HG03095 (cell line): Measurements from ENCODE around the gene SFMBT2.

Experiments used
- ATAC-seq: cut with Tn5 transposase; IDR thresholded peaks from one replicate; pipeline ENCODE4 v1.9.1; 2021; ENCODE audit warnings: moderate library complexity; ENCODE audit not compliant: unreplicated experiment

SFMBT2 gene

GRCh38 chr10:7410862-7411670 is at the start of gene SFMBT2:
Gene SFMBT2 (minus strand): TSS chr10:7411034. CDS start chr10:7381898, 29,136 bp downstream.
- peak; percentile 35 for ATAC-seq

DNA sequence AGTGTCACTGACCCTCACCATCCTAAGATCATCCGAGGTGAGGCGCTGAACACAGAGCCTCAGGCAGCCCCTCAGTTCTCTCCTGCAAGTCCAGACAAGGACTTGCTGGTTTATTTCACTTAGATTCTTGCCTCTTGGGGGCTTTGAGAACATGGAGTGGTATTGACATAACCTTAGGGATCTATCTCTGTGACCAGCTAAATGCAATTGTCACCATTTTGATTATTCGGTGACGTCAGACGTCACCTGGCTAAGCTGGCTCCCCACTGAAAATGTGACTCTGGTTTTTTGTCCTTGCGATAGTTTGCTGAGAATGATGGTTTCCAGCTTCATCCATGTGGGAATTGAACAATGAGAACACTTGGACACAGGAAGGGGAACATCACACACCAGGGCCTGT is 49.2 kb upstream of the SFMBT2 start:
- no peak for ATAC-seq

GRCh38 chr10:7458556-7458955 is 47.7 kb upstream of the SFMBT2 start:
- no peak for ATAC-seq

DNA sequence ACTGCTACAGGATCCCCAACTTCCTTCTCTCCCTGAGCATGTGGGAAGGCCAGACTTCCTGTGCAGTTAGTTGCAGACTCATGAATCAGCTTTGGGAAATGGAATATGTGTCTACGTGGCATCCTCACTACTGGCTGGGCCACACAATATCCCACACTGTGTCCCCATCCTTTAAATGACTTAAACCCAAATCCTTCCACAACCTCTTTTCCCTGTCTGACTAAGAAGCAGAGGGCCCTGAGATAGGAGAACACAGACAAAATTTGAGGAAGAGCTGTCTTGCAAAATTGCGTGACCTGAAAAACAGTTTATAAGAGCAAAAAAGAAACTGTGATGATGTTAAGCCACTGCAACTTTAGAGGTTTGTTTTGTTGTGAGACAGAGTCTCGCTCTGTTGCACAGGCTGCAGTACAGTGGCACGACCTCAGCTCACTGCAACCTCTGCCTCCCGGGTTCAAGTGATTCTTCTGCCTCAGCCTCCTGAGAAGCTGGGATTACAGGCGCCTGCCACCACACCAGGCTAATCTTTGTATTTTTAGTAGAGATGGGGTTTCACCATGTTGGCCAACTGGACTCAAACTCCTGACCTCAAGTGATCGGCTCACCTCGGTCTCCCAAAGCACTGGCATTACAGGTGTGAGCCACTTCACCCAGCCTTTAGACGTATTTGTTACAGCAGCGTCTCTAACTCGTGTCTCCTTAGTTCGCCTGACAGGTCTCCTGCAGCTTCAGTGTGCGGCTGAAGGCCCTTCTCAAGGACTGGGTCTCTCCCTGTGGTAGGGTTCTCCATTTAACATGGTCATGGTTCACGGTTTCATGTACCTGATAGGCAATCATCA is 46.9 kb upstream of the SFMBT2 start:
- ATAC-seq: peak; percentile 85

GRCh38 chr10:7449063-7449695 is 38.3 kb upstream of the SFMBT2 start:
- no peak for ATAC-seq

GRCh38 chr10:7445474-7446185 is 34.8 kb upstream of the SFMBT2 start:
- ATAC-seq: peak; percentile 83

- ATAC-seq: no peak
These were observed 33.8 kb upstream of the SFMBT2 start for GRCh38 chr10:7444551-7445121.

DNA sequence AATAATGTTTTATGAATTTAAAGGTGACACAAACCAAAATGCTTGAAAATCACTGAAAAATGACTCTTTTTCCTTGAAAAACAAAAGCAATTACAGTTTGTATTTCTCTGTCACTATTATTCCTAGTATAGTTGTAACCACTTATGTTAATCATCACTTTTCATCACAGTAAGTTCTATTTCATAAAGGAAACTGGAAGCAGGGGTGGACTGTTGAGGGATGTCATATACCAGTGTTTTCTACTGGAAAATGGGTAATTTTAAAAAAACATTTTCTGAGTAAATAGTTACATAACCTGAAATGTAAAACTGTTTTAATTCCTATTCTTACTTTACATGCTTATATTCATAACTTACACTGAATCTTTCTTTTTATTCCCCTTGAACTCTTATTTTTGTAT is 32.2 kb upstream of the SFMBT2 start:
- ATAC-seq: no peak

DNA sequence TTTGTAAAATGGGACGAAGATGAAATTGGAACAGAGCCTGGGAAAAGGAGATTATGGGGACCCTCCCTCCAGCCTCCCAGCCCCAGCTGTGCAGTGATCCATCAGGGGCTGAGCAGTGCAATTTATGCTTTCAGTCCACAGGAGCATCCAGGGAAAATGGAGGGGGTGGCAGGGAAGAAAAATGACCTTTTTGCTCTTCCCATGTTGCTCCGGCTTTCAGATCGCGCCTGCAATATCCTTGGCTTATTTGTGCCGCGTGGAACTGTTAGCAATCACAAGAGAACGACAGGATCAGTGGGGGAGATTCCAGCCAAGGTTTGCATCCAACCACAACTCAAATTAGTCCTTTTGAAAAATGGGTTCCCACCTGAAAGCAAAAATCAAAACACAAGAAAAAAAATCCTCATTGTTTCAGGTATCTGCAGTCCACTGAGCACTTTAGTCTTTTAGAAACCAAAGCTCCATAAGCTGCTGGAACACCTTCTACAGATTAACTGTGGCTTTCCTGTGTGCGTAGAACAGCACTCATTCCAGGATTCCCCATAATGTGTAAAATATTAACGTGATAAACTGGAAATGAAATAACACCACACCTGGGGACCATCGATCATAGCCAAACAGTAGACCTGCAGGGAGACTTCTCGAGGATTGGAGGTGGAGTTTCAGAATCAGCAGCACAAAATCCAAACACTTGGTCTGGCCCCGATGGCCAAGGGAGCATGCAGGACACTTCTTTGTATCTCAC is 30.7 kb upstream of the SFMBT2 start:
- ATAC-seq: no peak

DNA sequence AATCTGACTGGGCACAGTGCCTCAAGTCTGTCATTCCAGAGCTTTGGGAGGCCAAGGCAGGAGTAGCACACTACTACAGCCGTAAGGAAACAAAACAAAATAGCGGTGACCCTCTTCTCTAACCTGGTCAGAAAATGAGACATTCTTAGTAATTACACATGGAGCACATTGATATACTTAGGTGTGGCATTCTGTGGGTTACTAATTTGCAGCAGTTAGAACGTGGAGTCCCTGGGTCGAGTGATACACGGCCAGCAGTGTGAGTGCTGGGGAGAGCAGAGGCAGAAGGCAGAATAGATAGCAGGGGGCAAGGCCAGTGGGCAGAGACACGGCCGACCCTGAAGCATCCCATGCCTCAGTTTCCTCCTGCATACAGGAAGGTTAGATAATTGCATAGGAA is 28.9 kb upstream of the SFMBT2 start:
- ATAC-seq: no peak

- ATAC-seq: no peak
These were observed 27.6 kb upstream of the SFMBT2 start for GRCh38 chr10:7438196-7438986.

GRCh38 chr10:7436490-7437100 is 25.8 kb upstream of the SFMBT2 start:
- no peak for ATAC-seq

DNA sequence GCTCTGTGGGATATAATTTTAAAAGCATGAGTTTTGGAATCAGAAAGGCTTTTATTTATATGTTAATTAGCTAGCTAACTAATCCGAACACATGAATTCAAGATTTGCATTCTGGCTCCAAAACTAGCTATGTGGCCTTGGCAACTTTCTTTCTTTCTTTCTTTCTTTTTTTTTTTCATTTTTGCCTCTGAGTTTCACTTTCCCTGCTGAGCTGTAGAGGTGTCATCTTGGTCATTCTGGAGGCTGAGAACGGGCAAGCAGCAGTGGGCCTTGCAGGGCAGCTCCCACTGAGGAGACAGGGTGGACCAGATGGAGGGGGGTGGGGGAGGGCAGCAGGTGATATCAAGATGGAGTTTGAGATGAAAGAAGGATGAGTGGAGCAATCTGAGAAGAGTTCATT is 24.8 kb upstream of the SFMBT2 start:
- peak; percentile 73 for ATAC-seq

GRCh38 chr10:7434378-7434777 is 23.5 kb upstream of the SFMBT2 start:
- no peak for ATAC-seq

- ATAC-seq: no peak
These were observed 23.0 kb upstream of the SFMBT2 start for GRCh38 chr10:7433861-7434260.

DNA sequence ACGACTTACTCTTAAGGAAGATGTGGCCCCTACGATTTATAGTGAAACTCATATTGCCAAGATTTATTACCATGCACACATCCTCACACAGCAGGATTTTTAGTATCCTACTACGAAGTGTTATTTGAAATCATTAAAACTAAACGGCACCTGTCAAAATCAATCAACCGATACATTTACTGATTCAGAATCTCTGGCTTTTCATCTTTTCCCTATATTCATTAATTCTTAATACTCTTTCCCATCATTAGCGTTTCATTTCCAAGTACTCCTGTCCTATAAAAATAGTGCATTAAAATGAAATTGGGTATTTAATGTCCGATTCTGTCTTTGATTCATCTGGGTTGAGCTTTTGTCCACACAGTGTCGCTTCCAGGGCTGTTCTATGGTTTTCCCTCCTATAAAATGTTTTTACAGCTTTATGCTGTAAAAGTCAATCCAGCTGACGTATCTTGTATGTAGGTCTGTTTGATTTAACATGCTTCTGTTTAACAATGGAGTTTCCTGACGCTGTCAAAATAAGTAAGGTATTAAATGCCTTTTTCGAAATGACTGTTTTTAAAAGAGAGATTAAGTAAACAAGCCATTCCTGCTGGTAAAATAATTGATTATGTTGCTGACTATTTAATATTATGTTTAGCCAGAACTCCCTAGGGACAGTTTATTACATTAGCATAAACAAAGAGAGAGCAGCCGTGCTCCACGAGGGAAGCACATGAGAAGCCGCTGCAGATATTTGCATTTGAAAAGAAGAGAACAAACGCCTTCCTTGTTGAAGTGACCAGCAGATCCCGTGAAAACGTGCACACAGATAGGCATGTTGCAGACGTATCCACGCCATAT is 22.3 kb upstream of the SFMBT2 start:
- no peak for ATAC-seq

DNA sequence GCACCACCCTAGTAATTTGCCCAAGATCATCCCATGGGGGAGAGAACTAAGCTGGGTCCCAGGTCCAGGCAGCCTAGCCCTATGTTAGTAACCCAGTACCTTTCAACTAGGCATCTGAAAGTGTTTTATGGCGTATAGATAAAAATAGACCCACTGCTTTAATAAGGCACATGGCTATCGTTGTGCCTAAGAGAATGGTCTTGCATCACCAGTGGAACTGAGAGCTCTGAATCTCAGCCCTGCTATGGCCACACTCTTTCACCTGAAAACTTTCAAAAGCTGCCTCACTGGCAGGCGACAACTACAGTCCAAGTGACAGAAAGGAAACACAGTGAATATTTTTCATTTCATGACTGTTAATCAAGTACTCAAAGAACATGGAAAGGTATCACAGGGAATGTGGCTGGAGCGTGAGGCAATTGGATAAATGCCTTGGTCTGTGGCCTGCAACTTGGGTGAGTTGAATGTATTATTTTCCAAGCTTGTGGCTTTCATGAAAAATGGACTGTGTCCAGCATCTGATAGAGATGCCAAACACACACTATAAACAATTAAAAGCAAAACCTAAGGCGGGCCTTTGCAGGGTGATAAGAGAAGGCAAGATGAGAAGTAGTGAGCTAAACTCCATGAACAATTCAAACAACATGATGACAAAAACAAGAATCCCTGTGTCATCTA is 18.0 kb upstream of the SFMBT2 start:
- ATAC-seq: no peak
